ENCODE data around the gene LRP1B. TPM values are rescaled to one million over a fixed set of nuclear protein-coding genes. Genes with fewer than 3 reads are reported as not detected.

LRP1B gene
- total RNA-seq, 3 donors from 2014 or later, result 2.3 to 29.8 (median 21.8) TPM

DNA sequence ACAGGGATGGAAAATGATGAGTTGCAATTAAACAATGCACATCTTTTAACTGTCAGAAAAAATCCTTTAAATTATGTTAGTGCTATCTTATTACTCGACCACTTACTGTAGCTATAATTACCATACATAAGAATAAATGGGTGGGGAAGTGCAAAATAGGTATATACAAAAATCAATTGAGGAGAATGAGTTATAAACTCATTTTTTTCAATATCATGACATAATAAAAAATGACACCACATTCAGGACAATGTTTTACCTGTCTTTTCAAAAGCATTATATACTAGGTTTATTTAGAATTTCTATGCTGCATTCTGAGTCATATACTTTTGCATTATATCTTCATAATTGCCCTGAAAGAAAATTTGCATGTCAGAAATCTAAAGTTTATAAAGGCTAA lies 1533.6 kb downstream of the LRP1B start:
- DNase-seq (ENCODE audit: low spot score in 2 of 2), result no peak
- Histone ChIP-seq H3K27me3 (no peaks in the 10 kb centered on the region), H3K27ac (no peak overlapping the region), H3K9me3 (no peaks in the 10 kb centered on the region), H3K4me1 (no peaks in the 10 kb centered on the region), H3K36me3 (no peaks in the 10 kb centered on the region), H3K4me3 (no peak overlapping the region)
- TF ChIP-seq POLR2AphosphoS5 (IDR thresholded peaks at IDR 0.05) (no peak), POLR2A (IDR thresholded peaks at IDR 0.05) (no peak)
- TF ChIP-seq, protein P1, sequence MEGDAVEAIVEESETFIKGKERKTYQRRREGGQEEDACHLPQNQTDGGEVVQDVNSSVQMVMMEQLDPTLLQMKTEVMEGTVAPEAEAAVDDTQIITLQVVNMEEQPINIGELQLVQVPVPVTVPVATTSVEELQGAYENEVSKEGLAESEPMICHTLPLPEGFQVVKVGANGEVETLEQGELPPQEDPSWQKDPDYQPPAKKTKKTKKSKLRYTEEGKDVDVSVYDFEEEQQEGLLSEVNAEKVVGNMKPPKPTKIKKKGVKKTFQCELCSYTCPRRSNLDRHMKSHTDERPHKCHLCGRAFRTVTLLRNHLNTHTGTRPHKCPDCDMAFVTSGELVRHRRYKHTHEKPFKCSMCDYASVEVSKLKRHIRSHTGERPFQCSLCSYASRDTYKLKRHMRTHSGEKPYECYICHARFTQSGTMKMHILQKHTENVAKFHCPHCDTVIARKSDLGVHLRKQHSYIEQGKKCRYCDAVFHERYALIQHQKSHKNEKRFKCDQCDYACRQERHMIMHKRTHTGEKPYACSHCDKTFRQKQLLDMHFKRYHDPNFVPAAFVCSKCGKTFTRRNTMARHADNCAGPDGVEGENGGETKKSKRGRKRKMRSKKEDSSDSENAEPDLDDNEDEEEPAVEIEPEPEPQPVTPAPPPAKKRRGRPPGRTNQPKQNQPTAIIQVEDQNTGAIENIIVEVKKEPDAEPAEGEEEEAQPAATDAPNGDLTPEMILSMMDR (IDR thresholded peaks at IDR 0.05), result no peak
- intact Hi-C loops (cut with DNase I; ENCODE audit: low total_unique reads), result no loop called here

DNA sequence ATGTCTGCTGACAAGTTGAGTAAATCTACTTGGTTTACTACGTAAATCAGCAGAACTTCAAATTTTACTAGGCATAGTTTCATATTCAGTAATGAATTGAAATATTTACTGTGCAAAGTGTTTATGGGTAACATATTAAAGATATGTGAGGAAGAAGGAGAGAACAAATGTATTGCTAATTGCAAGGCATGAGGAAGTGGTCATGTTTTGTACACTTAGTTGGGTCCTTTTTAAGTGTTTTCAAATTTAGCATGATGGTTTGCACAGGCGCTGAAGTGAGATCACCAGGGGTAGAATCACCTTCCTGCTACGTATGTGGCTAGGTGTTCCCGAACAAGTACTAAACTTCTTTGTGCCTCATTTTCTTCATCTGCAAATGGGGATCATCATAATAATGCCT lies 1534.4 kb downstream of the LRP1B start:
- Histone ChIP-seq H3K27me3 (no peaks in the 10 kb centered on the region), H3K27ac (no peak overlapping the region), H3K36me3 (no peaks in the 10 kb centered on the region), H3K9me3 (no peaks in the 10 kb centered on the region), H3K4me3 (no peak overlapping the region), H3K4me1 (no peaks in the 10 kb centered on the region)
- TF ChIP-seq POLR2AphosphoS5 (IDR thresholded peaks at IDR 0.05) (no peak), POLR2A (IDR thresholded peaks at IDR 0.05) (no peak)
- TF ChIP-seq, protein P1 (IDR thresholded peaks at IDR 0.05), result no peak
- DNase-seq (ENCODE audit: low spot score in 2 of 2), result no peak
- intact Hi-C loops (cut with DNase I; ENCODE audit: low total_unique reads), result no loop called here

DNA sequence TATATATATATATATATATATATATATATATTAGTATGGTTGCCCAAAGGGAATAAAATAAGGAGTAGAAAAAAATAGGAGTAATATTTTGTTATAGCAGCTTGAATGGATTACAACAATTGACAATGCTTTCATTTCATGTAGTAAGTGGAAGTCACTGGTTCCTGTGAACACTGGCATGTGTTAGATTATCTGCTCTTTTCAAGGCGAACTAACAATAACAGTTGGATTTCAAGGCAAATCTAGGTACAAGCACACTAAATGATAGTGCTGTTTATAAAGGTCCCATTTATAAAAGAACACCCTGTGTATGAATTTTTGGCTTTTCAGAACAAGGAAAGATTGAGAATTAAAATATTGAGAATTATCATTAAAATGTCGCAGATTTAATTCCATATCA lies 1535.7 kb downstream of the LRP1B start:
- no peak overlapping the region for H3K4me3 ChIP-seq
- TF ChIP-seq, protein P1 (IDR thresholded peaks at IDR 0.05), result no peak
- TF ChIP-seq POLR2AphosphoS5 (IDR thresholded peaks at IDR 0.05) (no peak), POLR2A (IDR thresholded peaks at IDR 0.05) (no peak)
- DNase-seq (ENCODE audit: low spot score in 2 of 2), result no peak
- H3K4me1 ChIP-seq, result no peaks in the 10 kb centered on the region
- no peaks in the 10 kb centered on the region for H3K27me3 ChIP-seq
- no peaks in the 10 kb centered on the region for H3K36me3 ChIP-seq
- intact Hi-C loops (cut with DNase I; ENCODE audit: low total_unique reads), result no loop called here
- no peak overlapping the region for H3K27ac ChIP-seq
- H3K9me3 ChIP-seq, result no peaks in the 10 kb centered on the region

DNA sequence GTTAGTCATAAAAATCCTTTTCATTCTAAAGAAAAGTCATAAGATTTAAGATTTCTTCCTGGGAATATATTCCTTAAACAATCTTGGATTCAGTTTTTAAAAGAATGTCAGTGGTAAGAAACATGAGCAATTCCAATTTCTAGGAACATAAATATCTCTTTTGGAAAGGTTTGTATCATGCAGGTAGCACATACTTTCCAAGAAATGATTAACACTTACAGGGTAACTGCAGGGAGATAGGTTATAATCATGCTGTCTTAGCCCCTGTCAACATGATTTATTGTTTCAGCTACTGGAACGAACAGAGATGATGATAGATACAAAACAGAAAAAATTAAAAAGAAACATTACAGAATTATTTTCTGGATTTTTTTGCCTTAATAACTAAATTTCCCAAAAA lies 1537.7 kb downstream of the LRP1B start:
- no peak for TF ChIP-seq POLR2A (IDR thresholded peaks at IDR 0.05)
- TF ChIP-seq, protein P1 (IDR thresholded peaks at IDR 0.05), result no peak
- TF ChIP-seq POLR2AphosphoS5 (IDR thresholded peaks at IDR 0.05), result no peak
- Histone ChIP-seq H3K4me1 (no peaks in the 10 kb centered on the region), H3K36me3 (no peaks in the 10 kb centered on the region), H3K9me3 (no peaks in the 10 kb centered on the region), H3K27me3 (no peaks in the 10 kb centered on the region), H3K4me3 (no peak overlapping the region), H3K27ac (no peak overlapping the region)
- DNase-seq (ENCODE audit: low spot score in 2 of 2), result no peak
- intact Hi-C loops (cut with DNase I; ENCODE audit: low total_unique reads), result no loop called here

DNA sequence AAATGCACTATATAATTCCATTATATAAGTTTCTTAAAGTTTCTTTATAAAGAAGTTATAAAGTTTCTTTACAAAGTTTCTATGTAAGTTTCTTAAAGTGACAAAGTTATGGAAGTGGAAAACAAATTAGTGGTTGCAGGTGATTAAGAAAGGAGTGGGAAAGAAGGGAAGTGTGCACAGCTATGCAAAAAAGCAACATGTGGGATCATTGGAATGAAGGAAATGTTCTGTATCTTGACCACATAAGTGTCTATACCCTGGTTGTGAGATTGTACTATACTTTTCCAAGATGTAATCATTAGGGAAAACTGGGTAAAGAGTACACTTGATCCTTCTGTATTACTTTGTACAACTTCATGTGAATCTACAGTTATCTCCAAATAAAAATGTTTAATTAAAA lies 1541.1 kb downstream of the LRP1B start:
- Histone ChIP-seq H3K27me3 (no peaks in the 10 kb centered on the region), H3K4me3 (no peak overlapping the region), H3K27ac (no peak overlapping the region), H3K36me3 (no peaks in the 10 kb centered on the region), H3K4me1 (no peaks in the 10 kb centered on the region), H3K9me3 (no peaks in the 10 kb centered on the region)
- intact Hi-C loops (cut with DNase I; ENCODE audit: low total_unique reads), result loop anchor here (5.0 kb wide), 1 partner anchor 1178 kb away; no protein-coding TSS in a partner anchor
- DNase-seq (ENCODE audit: low spot score in 2 of 2), result no peak
- TF ChIP-seq POLR2A (IDR thresholded peaks at IDR 0.05) (no peak), POLR2AphosphoS5 (IDR thresholded peaks at IDR 0.05) (no peak)
- TF ChIP-seq, protein P1 (IDR thresholded peaks at IDR 0.05), result no peak

Measured in breast epithelium (tissue), 4 donors.